Naive thymus-derived CD8-positive, alpha-beta T cell (primary cell): ENCODE measurements around the gene AHRR. TPM values are rescaled to one million over a fixed set of nuclear protein-coding genes. Genes with fewer than 3 reads are reported as not detected.
A peak's percentile ranks its signal among the peaks of the same experiment; 100 is the strongest.
"Not testable (repeated sequence)": the region's sequence is repeated elsewhere in the genome, so short reads cannot be mapped to it uniquely, and the experiment has no call there.

Experiments used
- ATAC-seq, 2 donors: fragments of 150-1000 bp; cut with Tn5 transposase in 1 of 2; sonication (Bioruptor Pico), chemical (Tn5 transposase) in 1 of 2; 1 replicate in 1 of 2; 2 replicates in 1 of 2; pipeline ENCODE4 v1.10.0; 2021; ENCODE audit warnings: mild to moderate bottlenecking in 2 of 2, moderate library complexity in 2 of 2
- POLR2A ChIA-PET: fragments of 350-600 bp; sonication (Branson Sonifier 250); formaldehyde crosslinking; loops from one replicate; lab custom pipeline; 2021; ENCODE audit warnings: antibody characterized with exemption; lab: Charles Lee
- DNase-seq, 10 donors: peaks; one replicate each; pipeline versions ENCODE4 v3.0.0 to v3.0.0-alpha.2; 2020 to 2022
- H3K27ac Mint-ChIP-seq, 10 donors: one replicate each; pipeline ENCODE4 v1.8.0; 2020 to 2022; ENCODE audit warnings: mild to moderate bottlenecking in 10 of 10, mixed read lengths in 10 of 10, moderate library complexity in 4 of 10, inconsistent platforms in 1 of 10
- H3K27me3 Mint-ChIP-seq, 5 donors: one replicate each; pipeline ENCODE4 v1.8.0; 2021 to 2022; ENCODE audit warnings: mixed read lengths in 5 of 5
- H3K36me3 Mint-ChIP-seq, 3 donors: one replicate each; pipeline ENCODE4 v1.8.0; 2020 to 2022; ENCODE audit warnings: mixed read lengths in 3 of 3, mild to moderate bottlenecking in 2 of 3, inconsistent platforms in 1 of 3
- H3K4me1 Mint-ChIP-seq, 4 donors: one replicate each; pipeline ENCODE4 v1.8.0; 2021 to 2022; ENCODE audit warnings: mixed read lengths in 4 of 4
- H3K4me3 Mint-ChIP-seq, 10 donors: one replicate each; pipeline ENCODE4 v1.8.0; 2020 to 2022; ENCODE audit warnings: mild to moderate bottlenecking in 10 of 10, mixed read lengths in 10 of 10, moderate library complexity in 6 of 10, inconsistent platforms in 1 of 10
- H3K9me3 Mint-ChIP-seq, 9 donors: one replicate each; pipeline ENCODE4 v1.8.0; 2020 to 2022; ENCODE audit warnings: mixed read lengths in 9 of 9, mild to moderate bottlenecking in 3 of 9, inconsistent platforms in 1 of 9, moderate library complexity in 1 of 9
- polyA plus RNA-seq, 3 donors: library from polyadenylated mRNA; unstranded; fragments of 300-500 nt; fragmentation: Illumina TruSeq; gene quantifications; one replicate each; pipeline ENCODE4 v1.2.3, GENCODE V29; 2021
- total RNA-seq, 8 experiments: library from RNA in 2 of 8; stranded (reverse) in 2 of 8; gene quantifications; one replicate each; pipeline ENCODE4 v1.2.3 and lab custom pipeline; 2021 to 2026

AHRR gene
- total and polyA plus RNA-seq, 5 experiments from 2014 or later = 0.11 to 7.6 (median 3.0) TPM; not detected in 1

- Mint-ChIP-seq H3K27me3 (peaks cover 0 to 38% (median 8%) of the 10 kb centered on the region in 5 donors), H3K4me3 (peak overlapping the region; percentile 57 to 92 (median 84)), H3K4me1 (peaks cover 13 to 31% (median 27%) of the 10 kb centered on the region in 4 donors), H3K27ac (peak overlapping the region in 2 of 10 donors; percentile 65 to 73)
- not testable (repeated sequence) for ATAC-seq, H3K36me3 Mint-ChIP-seq, H3K9me3 Mint-ChIP-seq, DNase-seq
- POLR2A ChIA-PET = interaction anchor here (0.9 to 3.4 kb wide), 3 partner anchors 10 to 138 kb away, joined by 3 to 15 read pairs (median 5); partner anchors contain the start of gene CEP72
Observed at GRCh38 chr5:474232-474839, 152.8 kb downstream of the AHRR start.

GRCh38 chr5:474840-475661, 153.5 kb downstream of the AHRR start:
- Mint-ChIP-seq H3K4me3 (peak overlapping the region; percentile 57 to 85 (median 74)), H3K27me3 (peaks cover 2 to 43% (median 10%) of the 10 kb centered on the region in 5 donors), H3K27ac (peak overlapping the region in 1 of 10 donors; percentile 22), H3K9me3 (no peaks in the 10 kb centered on the region), H3K4me1 (peaks cover 13 to 27% (median 24%) of the 10 kb centered on the region in 4 donors), H3K36me3 (peaks cover 0 to 4% (median 0%) of the 10 kb centered on the region in 3 donors)
- ATAC-seq (no peak), DNase-seq (peak in 3 of 10 donors; percentile 13 to 59 (median 18))
- POLR2A ChIA-PET = no interaction called here

GRCh38 chr5:475704-476101, 154.2 kb downstream of the AHRR start:
- Mint-ChIP-seq H3K27ac (peak overlapping the region in 1 of 10 donors; percentile 22), H3K36me3 (no peaks in the 10 kb centered on the region), H3K4me1 (peaks cover 13 to 27% (median 18%) of the 10 kb centered on the region in 4 donors), H3K4me3 (peak overlapping the region in 8 of 10 donors; percentile 10 to 83 (median 49)), H3K9me3 (no peaks in the 10 kb centered on the region), H3K27me3 (peaks cover 2 to 47% (median 12%) of the 10 kb centered on the region in 5 donors)
- DNase-seq = no peak
- no peak for ATAC-seq
- POLR2A ChIA-PET = no interaction called here

- no peaks in the 10 kb centered on the region for H3K36me3 Mint-ChIP-seq
- H3K4me1 Mint-ChIP-seq = peaks cover 10 to 21% (median 13%) of the 10 kb centered on the region in 4 donors
- no peak overlapping the region for H3K27ac Mint-ChIP-seq
- peaks cover 2 to 47% (median 12%) of the 10 kb centered on the region in 5 donors for H3K27me3 Mint-ChIP-seq
- POLR2A ChIA-PET = no interaction called here
- ATAC-seq = no peak
- H3K4me3 Mint-ChIP-seq = peak overlapping the region in 4 of 10 donors; percentile 2 to 65 (median 38)
- peak in 1 of 10 donors; percentile 3 for DNase-seq
- H3K9me3 Mint-ChIP-seq = no peaks in the 10 kb centered on the region
Observed at GRCh38 chr5:476102-476813, 154.7 kb downstream of the AHRR start.

GRCh38 chr5:476814-477175, 155.3 kb downstream of the AHRR start:
- POLR2A ChIA-PET = no interaction called here
- DNase-seq (no peak), ATAC-seq (no peak)
- no peak overlapping the region for H3K27ac Mint-ChIP-seq
- H3K27me3 Mint-ChIP-seq = peaks cover 2 to 47% (median 16%) of the 10 kb centered on the region in 5 donors
- H3K36me3 Mint-ChIP-seq = no peaks in the 10 kb centered on the region
- H3K9me3 Mint-ChIP-seq = no peaks in the 10 kb centered on the region
- H3K4me3 Mint-ChIP-seq = no peak overlapping the region
- peaks cover 5 to 16% (median 10%) of the 10 kb centered on the region in 4 donors for H3K4me1 Mint-ChIP-seq

- H3K4me3 Mint-ChIP-seq = no peak overlapping the region
- ATAC-seq (no peak), DNase-seq (no peak)
- H3K27ac Mint-ChIP-seq = no peak overlapping the region
- no peaks in the 10 kb centered on the region for H3K36me3 Mint-ChIP-seq
- peaks cover 2 to 13% (median 7%) of the 10 kb centered on the region in 4 donors for H3K4me1 Mint-ChIP-seq
- H3K27me3 Mint-ChIP-seq = peaks cover 2 to 47% (median 16%) of the 10 kb centered on the region in 5 donors
- POLR2A ChIA-PET = no interaction called here
- no peaks in the 10 kb centered on the region for H3K9me3 Mint-ChIP-seq
Observed at GRCh38 chr5:477247-477646, 155.7 kb downstream of the AHRR start.

GRCh38 chr5:477871-478270, 156.4 kb downstream of the AHRR start:
- ATAC-seq (no peak), DNase-seq (no peak)
- POLR2A ChIA-PET = no interaction called here
- Mint-ChIP-seq H3K36me3 (no peaks in the 10 kb centered on the region), H3K27me3 (peaks cover 2 to 47% (median 16%) of the 10 kb centered on the region in 5 donors), H3K4me1 (peaks cover 2 to 13% (median 7%) of the 10 kb centered on the region in 4 donors), H3K27ac (no peak overlapping the region), H3K4me3 (no peak overlapping the region), H3K9me3 (no peaks in the 10 kb centered on the region)

GRCh38 chr5:478369-478981, 157.0 kb downstream of the AHRR start:
- no peak overlapping the region for H3K4me3 Mint-ChIP-seq
- H3K9me3 Mint-ChIP-seq = no peaks in the 10 kb centered on the region
- peaks cover 2 to 46% (median 16%) of the 10 kb centered on the region in 5 donors for H3K27me3 Mint-ChIP-seq
- POLR2A ChIA-PET = no interaction called here
- H3K4me1 Mint-ChIP-seq = peaks cover 2 to 13% (median 8%) of the 10 kb centered on the region in 4 donors
- H3K27ac Mint-ChIP-seq = no peak overlapping the region
- DNase-seq = no peak
- H3K36me3 Mint-ChIP-seq = no peaks in the 10 kb centered on the region
- no peak for ATAC-seq

GRCh38 chr5:478982-479535, 157.5 kb downstream of the AHRR start:
- no peak for ATAC-seq
- Mint-ChIP-seq H3K27me3 (peaks cover 2 to 40% (median 13%) of the 10 kb centered on the region in 5 donors), H3K4me3 (no peak overlapping the region), H3K36me3 (no peaks in the 10 kb centered on the region), H3K27ac (no peak overlapping the region), H3K4me1 (peaks cover 2 to 8% (median 6%) of the 10 kb centered on the region in 4 donors), H3K9me3 (no peaks in the 10 kb centered on the region)
- no peak for DNase-seq
- POLR2A ChIA-PET = no interaction called here

- Mint-ChIP-seq H3K27ac (peak overlapping the region in 1 of 10 donors; percentile 80), H3K9me3 (no peaks in the 10 kb centered on the region), H3K36me3 (no peaks in the 10 kb centered on the region), H3K27me3 (peaks cover 2 to 38% (median 13%) of the 10 kb centered on the region in 5 donors), H3K4me3 (no peak overlapping the region), H3K4me1 (peaks cover 1 to 8% (median 2%) of the 10 kb centered on the region in 4 donors)
- DNase-seq = no peak
- ATAC-seq = no peak
- POLR2A ChIA-PET = no interaction called here
Observed at GRCh38 chr5:479566-480319, 158.2 kb downstream of the AHRR start.

GRCh38 chr5:481347-481746, 159.8 kb downstream of the AHRR start:
- Mint-ChIP-seq H3K36me3 (no peaks in the 10 kb centered on the region), H3K27me3 (peaks cover 2 to 25% (median 13%) of the 10 kb centered on the region in 5 donors), H3K4me1 (peaks cover 0 to 18% (median 11%) of the 10 kb centered on the region in 4 donors), H3K4me3 (no peak overlapping the region), H3K9me3 (no peaks in the 10 kb centered on the region), H3K27ac (no peak overlapping the region)
- POLR2A ChIA-PET = no interaction called here
- ATAC-seq = no peak
- no peak for DNase-seq
